ENCODE results near the gene TMEM139. TPM values are rescaled to one million over a fixed set of nuclear protein-coding genes. Genes with fewer than 3 reads are reported as not detected.
"Not testable (repeated sequence)": the region's sequence is repeated elsewhere in the genome, so short reads cannot be mapped to it uniquely, and the experiment has no call there.

Gene TMEM139
- total RNA-seq, 2 experiments from 2014 or later: 0.41 to 1.7 TPM

- ATAC-seq (no peak), DNase-seq (no peak)
- no peak overlapping the region for H3K27ac Mint-ChIP-seq
- CTCF ChIA-PET: interaction anchor here (2.5 to 2.7 kb wide), 2 partner anchors 22 to 41 kb away, joined by 11 to 18 read pairs; partner anchors contain the start of gene GSTK1
- H3K36me3 Mint-ChIP-seq: peaks cover 27% of the 10 kb centered on the region
- H3K27me3 Mint-ChIP-seq: no peaks in the 10 kb centered on the region
- H3K9me3 Mint-ChIP-seq (ENCODE audit: low read depth): no peaks in the 10 kb centered on the region
- H3K4me1 Mint-ChIP-seq: peaks cover 45% of the 10 kb centered on the region
- H3K4me3 Mint-ChIP-seq: no peak overlapping the region
These were observed 1.2 kb downstream of the TMEM139 start for GRCh38 chr7:143285806-143286521.

- Mint-ChIP-seq H3K4me1 (peaks cover 50% of the 10 kb centered on the region), H3K9me3 (ENCODE audit: low read depth) (no peaks in the 10 kb centered on the region), H3K36me3 (peaks cover 32% of the 10 kb centered on the region), H3K4me3 (no peak overlapping the region), H3K27me3 (no peaks in the 10 kb centered on the region), H3K27ac (peak overlapping the region; percentile 87)
- ATAC-seq (no peak), DNase-seq (no peak)
- CTCF ChIA-PET: interaction anchor here (2.5 to 2.7 kb wide), 2 partner anchors 23 to 41 kb away, joined by 11 to 18 read pairs; partner anchors contain the start of gene GSTK1
These were observed 1.7 kb downstream of the TMEM139 start for GRCh38 chr7:143286522-143286890.

- H3K27ac Mint-ChIP-seq: peak overlapping the region; percentile 87
- H3K36me3 Mint-ChIP-seq: peaks cover 39% of the 10 kb centered on the region
- H3K27me3 Mint-ChIP-seq: no peaks in the 10 kb centered on the region
- no peaks in the 10 kb centered on the region for H3K9me3 Mint-ChIP-seq (ENCODE audit: low read depth)
- CTCF ChIA-PET: interaction anchor here (0.9 to 2.7 kb wide), 16 partner anchors 9 to 93 kb away, joined by 3 to 18 read pairs (median 5); partner anchors contain the start of gene GSTK1
- H3K4me1 Mint-ChIP-seq: peaks cover 52% of the 10 kb centered on the region
- peak overlapping the region; percentile 96 for H3K4me3 Mint-ChIP-seq
- DNase-seq (no peak), ATAC-seq (no peak)
These were observed 2.7 kb downstream of the TMEM139 start for GRCh38 chr7:143287339-143287934.

- Mint-ChIP-seq H3K36me3 (peaks cover 44% of the 10 kb centered on the region), H3K9me3 (ENCODE audit: low read depth) (no peaks in the 10 kb centered on the region), H3K4me1 (peaks cover 54% of the 10 kb centered on the region), H3K27me3 (no peaks in the 10 kb centered on the region), H3K27ac (peak within 1 kb of the TSS; percentile 93), H3K4me3 (peak within 1 kb of the TSS; percentile 96)
- peak; percentile 95 for ATAC-seq
- DNase-seq: peak; percentile 99
- CTCF ChIA-PET: interaction anchor here (0.9 to 2.7 kb wide), 17 partner anchors 8 to 92 kb away, joined by 3 to 18 read pairs (median 5); partner anchors contain the start of gene GSTK1
These were observed 3.4 kb downstream of the TMEM139 start, which contains the start of gene CASP2 for GRCh38 chr7:143287935-143288826. TSS of gene CASP2 (plus strand) at chr7:143288351. CDS start at chr7:143288456, 105 bp downstream.

GRCh38 chr7:143288836-143289235, 4.1 kb downstream of the TMEM139 start:
- no peak for DNase-seq
- H3K27me3 Mint-ChIP-seq: no peaks in the 10 kb centered on the region
- no peak for ATAC-seq
- CTCF ChIA-PET: interaction anchor here (0.9 to 2.5 kb wide), 10 partner anchors 10 to 91 kb away, joined by 4 to 11 read pairs (median 6); no protein-coding TSS in a partner anchor
- peaks cover 51% of the 10 kb centered on the region for H3K36me3 Mint-ChIP-seq
- peak overlapping the region; percentile 93 for H3K27ac Mint-ChIP-seq
- H3K4me3 Mint-ChIP-seq: peak overlapping the region; percentile 96
- peaks cover 55% of the 10 kb centered on the region for H3K4me1 Mint-ChIP-seq
- no peaks in the 10 kb centered on the region for H3K9me3 Mint-ChIP-seq (ENCODE audit: low read depth)

- Mint-ChIP-seq H3K27ac (peak overlapping the region; percentile 93), H3K4me1 (peaks cover 57% of the 10 kb centered on the region), H3K36me3 (peaks cover 57% of the 10 kb centered on the region), H3K27me3 (no peaks in the 10 kb centered on the region), H3K4me3 (peak overlapping the region; percentile 96), H3K9me3 (ENCODE audit: low read depth) (no peaks in the 10 kb centered on the region)
- CTCF ChIA-PET: interaction anchor here (0.7 to 9.3 kb wide), 5 partner anchors 11 to 91 kb away, joined by 4 to 93 read pairs (median 21); partner anchors contain the start of gene GSTK1
- DNase-seq (no peak), ATAC-seq (no peak)
These were observed 4.7 kb downstream of the TMEM139 start for GRCh38 chr7:143289421-143289820.

- Mint-ChIP-seq H3K4me3 (peak overlapping the region; percentile 96), H3K36me3 (peaks cover 60% of the 10 kb centered on the region), H3K27ac (peak overlapping the region; percentile 93), H3K4me1 (peaks cover 60% of the 10 kb centered on the region)
- CTCF ChIA-PET: interaction anchor here (0.7 to 9.3 kb wide), 6 partner anchors 10 to 91 kb away, joined by 4 to 93 read pairs (median 15); partner anchors contain the start of gene GSTK1
- DNase-seq; ATAC-seq; H3K9me3 Mint-ChIP-seq (ENCODE audit: low read depth); H3K27me3 Mint-ChIP-seq: not testable (repeated sequence)
These were observed 5.1 kb downstream of the TMEM139 start for GRCh38 chr7:143289888-143290287.

GRCh38 chr7:143290293-143290692, 5.5 kb downstream of the TMEM139 start:
- Mint-ChIP-seq H3K36me3 (peaks cover 62% of the 10 kb centered on the region), H3K9me3 (ENCODE audit: low read depth) (no peaks in the 10 kb centered on the region), H3K4me3 (peak overlapping the region; percentile 96), H3K4me1 (peaks cover 64% of the 10 kb centered on the region), H3K27me3 (no peaks in the 10 kb centered on the region), H3K27ac (peak overlapping the region; percentile 93)
- ATAC-seq (no peak), DNase-seq (no peak)
- CTCF ChIA-PET: interaction anchor here (0.7 to 9.3 kb wide), 7 partner anchors 10 to 90 kb away, joined by 3 to 93 read pairs (median 9); partner anchors contain the start of gene GSTK1

- DNase-seq: no peak
- Mint-ChIP-seq H3K4me1 (peaks cover 69% of the 10 kb centered on the region), H3K4me3 (no peak overlapping the region), H3K9me3 (ENCODE audit: low read depth) (no peaks in the 10 kb centered on the region), H3K36me3 (peaks cover 75% of the 10 kb centered on the region), H3K27ac (no peak overlapping the region), H3K27me3 (no peaks in the 10 kb centered on the region)
- ATAC-seq: no peak
- CTCF ChIA-PET: interaction anchor here (1.2 to 9.3 kb wide), 4 partner anchors 15 to 86 kb away, joined by 3 to 93 read pairs (median 8); no protein-coding TSS in a partner anchor
These were observed 8.1 kb downstream of the TMEM139 start for GRCh38 chr7:143292876-143293275.

GRCh38 chr7:143295870-143296269, 11.1 kb downstream of the TMEM139 start:
- CTCF ChIA-PET: interaction anchor here (0.7 to 9.3 kb wide), 7 partner anchors 8 to 113 kb away, joined by 3 to 93 read pairs (median 3); partner anchors contain the start of genes CASP2 and EPHA1
- Mint-ChIP-seq H3K9me3 (ENCODE audit: low read depth) (no peaks in the 10 kb centered on the region), H3K27ac (peak overlapping the region; percentile 47), H3K36me3 (peaks cover 81% of the 10 kb centered on the region), H3K4me3 (no peak overlapping the region), H3K27me3 (no peaks in the 10 kb centered on the region), H3K4me1 (peaks cover 69% of the 10 kb centered on the region)
- no peak for DNase-seq
- no peak for ATAC-seq

GRCh38 chr7:143296686-143297085, 11.9 kb downstream of the TMEM139 start:
- Mint-ChIP-seq H3K36me3 (peaks cover 81% of the 10 kb centered on the region), H3K4me1 (peaks cover 62% of the 10 kb centered on the region), H3K9me3 (ENCODE audit: low read depth) (no peaks in the 10 kb centered on the region), H3K27me3 (no peaks in the 10 kb centered on the region), H3K27ac (peak overlapping the region; percentile 47), H3K4me3 (no peak overlapping the region)
- ATAC-seq (no peak), DNase-seq (no peak)
- CTCF ChIA-PET: interaction anchor here (1.2 to 9.3 kb wide), 5 partner anchors 11 to 112 kb away, joined by 3 to 93 read pairs (median 3); partner anchors contain the start of gene EPHA1

- Mint-ChIP-seq H3K27me3 (no peaks in the 10 kb centered on the region), H3K9me3 (ENCODE audit: low read depth) (no peaks in the 10 kb centered on the region), H3K36me3 (peaks cover 80% of the 10 kb centered on the region), H3K4me1 (peaks cover 44% of the 10 kb centered on the region), H3K4me3 (no peak overlapping the region), H3K27ac (peak overlapping the region; percentile 18)
- no peak for ATAC-seq
- DNase-seq: no peak
- CTCF ChIA-PET: interaction anchor here (0.6 to 8.1 kb wide), 26 partner anchors 9 to 118 kb away, joined by 3 to 88 read pairs (median 4); partner anchors contain the start of genes CASP2, CLCN1, EPHA1 and GSTK1
These were observed 14.6 kb downstream of the TMEM139 start for GRCh38 chr7:143299346-143299745.

Measured in activated CD8-positive, alpha-beta memory T cell treated with anti-CD3 and anti-CD28 coated beads, Interleukin-2, amount 10 ng/mL, durations not matched to agents 7 days and 5 days (primary cell).